Measurements from ENCODE around the gene RPTOR. TPM values are rescaled to one million over a fixed set of nuclear protein-coding genes. Genes with fewer than 3 reads are reported as not detected.

Gene RPTOR
- total RNA-seq, 1 experiment from 2014 or later, result 25.1 TPM

DNA sequence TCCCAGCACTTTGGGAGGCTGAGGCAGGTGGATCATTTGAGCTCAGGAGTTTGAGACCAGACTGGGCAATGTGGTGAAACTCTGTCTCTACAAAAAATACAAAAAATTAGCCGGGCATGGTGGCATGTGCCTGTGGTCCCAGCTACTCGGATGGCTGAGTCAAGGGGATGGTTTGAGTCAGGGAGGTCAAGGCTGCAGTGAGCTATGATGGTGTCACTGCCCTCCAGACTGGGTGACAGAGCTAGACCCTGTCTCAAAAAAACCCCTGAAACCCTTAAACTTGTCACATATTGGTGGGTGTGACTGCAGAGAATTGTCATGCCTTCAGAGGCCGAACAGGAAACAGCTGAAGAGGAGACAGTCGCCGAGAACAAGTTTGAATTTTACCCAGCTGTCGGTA lies 13.4 kb downstream of the RPTOR start:
- Histone ChIP-seq H3K9ac (ENCODE audit: extremely low read depth, insufficient read length, low read length) (no peak overlapping the region), H3K27me3 (ENCODE audit: insufficient read depth, low read length) (peaks cover 9% of the 10 kb centered on the region; the same call in 1 of the 2 replicates), H3T11ph (ENCODE audit: low read length) (no peak overlapping the region), H2BK5ac (ENCODE audit: insufficient read length, low read length) (no peak overlapping the region), H3K9me3 (ENCODE audit: control insufficient read depth, low read depth, low read length) (no peaks in the 10 kb centered on the region), H3K4me1 (ENCODE audit: insufficient read depth, low read length) (no peaks in the 10 kb centered on the region), H4K5ac (ENCODE audit: insufficient read length, low read depth, low read length) (no peak overlapping the region), H2BK20ac (ENCODE audit: low read depth, low read length, poor library complexity, severe bottlenecking) (no peak overlapping the region), H4K20me1 (ENCODE audit: control insufficient read depth, insufficient read depth, insufficient read length) (no peaks in the 10 kb centered on the region), H3K23ac (ENCODE audit: insufficient read length, low read depth, low read length) (no peak overlapping the region), H3K56ac (ENCODE audit: insufficient read length, low read depth, low read length) (no peak overlapping the region), H2BK120ac (ENCODE audit: low read depth, low read length, poor library complexity, severe bottlenecking) (no peak overlapping the region), H3K23me2 (ENCODE audit: insufficient read length, low read depth, low read length, poor library complexity, severe bottlenecking) (no peaks in the 10 kb centered on the region), H3K27ac (ENCODE audit: insufficient read length, low read depth, low read length) (no peak overlapping the region), H4K91ac (ENCODE audit: insufficient read length, low read depth, low read length) (no peak overlapping the region), H2AK5ac (ENCODE audit: insufficient read length, low read length) (no peak overlapping the region), H2AFZ (ENCODE audit: low read length) (no peak overlapping the region), H4K8ac (replicated peaks; ENCODE audit: insufficient read length, low read depth, low read length) (no peak overlapping the region), H2BK15ac (ENCODE audit: low read depth, low read length) (no peak overlapping the region), H3K18ac (ENCODE audit: insufficient read length, low read depth, low read length) (no peak overlapping the region), H3K14ac (ENCODE audit: insufficient read depth, low read length) (no peak overlapping the region), H3K4me2 (ENCODE audit: insufficient read depth, insufficient read length, low read length) (no peak overlapping the region), H2BK12ac (ENCODE audit: insufficient read length, low read depth, low read length) (no peak overlapping the region), H3K79me2 (ENCODE audit: insufficient read depth, low read length) (peaks cover 2% of the 10 kb centered on the region; the same call in 1 of the 2 replicates), H3K4ac (ENCODE audit: low read depth, low read length) (no peak overlapping the region), H3K79me1 (ENCODE audit: insufficient read depth, low read depth, low read length, poor library complexity, severe bottlenecking) (no peaks in the 10 kb centered on the region)
- Mint-ChIP-seq H3K9me3 (no peaks in the 10 kb centered on the region), H3K27me3 (ENCODE audit: low read depth) (peaks cover 55% of the 10 kb centered on the region), H3K27ac (no peak overlapping the region), H3K4me1 (no peaks in the 10 kb centered on the region), H3K36me3 (ENCODE audit: insufficient read depth in 1 of 3, low read depth in 3 of 3) (peaks cover 0 to 2% (median 0%) of the 10 kb centered on the region in 3 experiments; a peak in 3 of 7 replicates), H3K4me3 (no peak overlapping the region)
- no CpG with 5 or more reads among the region's 6 CpGs for WGBS (ENCODE audit: extremely low coverage, insufficient read length, low lambda C conversion rate)
- TF ChIP-seq, protein P1, sequence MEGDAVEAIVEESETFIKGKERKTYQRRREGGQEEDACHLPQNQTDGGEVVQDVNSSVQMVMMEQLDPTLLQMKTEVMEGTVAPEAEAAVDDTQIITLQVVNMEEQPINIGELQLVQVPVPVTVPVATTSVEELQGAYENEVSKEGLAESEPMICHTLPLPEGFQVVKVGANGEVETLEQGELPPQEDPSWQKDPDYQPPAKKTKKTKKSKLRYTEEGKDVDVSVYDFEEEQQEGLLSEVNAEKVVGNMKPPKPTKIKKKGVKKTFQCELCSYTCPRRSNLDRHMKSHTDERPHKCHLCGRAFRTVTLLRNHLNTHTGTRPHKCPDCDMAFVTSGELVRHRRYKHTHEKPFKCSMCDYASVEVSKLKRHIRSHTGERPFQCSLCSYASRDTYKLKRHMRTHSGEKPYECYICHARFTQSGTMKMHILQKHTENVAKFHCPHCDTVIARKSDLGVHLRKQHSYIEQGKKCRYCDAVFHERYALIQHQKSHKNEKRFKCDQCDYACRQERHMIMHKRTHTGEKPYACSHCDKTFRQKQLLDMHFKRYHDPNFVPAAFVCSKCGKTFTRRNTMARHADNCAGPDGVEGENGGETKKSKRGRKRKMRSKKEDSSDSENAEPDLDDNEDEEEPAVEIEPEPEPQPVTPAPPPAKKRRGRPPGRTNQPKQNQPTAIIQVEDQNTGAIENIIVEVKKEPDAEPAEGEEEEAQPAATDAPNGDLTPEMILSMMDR (conservative IDR thresholded peaks at IDR 0.05), result no peak
- no peak for DNase-seq

All from H9 (cell line).